IMR-90 (cell line): ENCODE measurements around the gene EHBP1L1.

Experiments used
- BHLHE40 ChIP-seq: fragments of 150-350 bp; IDR thresholded peaks from 2 replicates; pipeline ENCODE4 v1.6.1; 2016; ENCODE audit warnings: mild to moderate bottlenecking, low read depth, low read length
- CTCF ChIP-seq: conservative IDR thresholded peaks from 2 replicates; pipeline ENCODE4 v1.5.1; 2012; ENCODE audit warnings: mild to moderate bottlenecking, low read depth, low read length, improper control_type of control experiment
- ELK1 ChIP-seq: fragments of 150-350 bp; IDR thresholded peaks from 2 replicates; pipeline ENCODE4 v1.6.1; 2016; ENCODE audit warnings: low read depth, mild to moderate bottlenecking, low read length, moderate library complexity, borderline replicate concordance
- MXI1 ChIP-seq: IDR thresholded peaks from 2 replicates; pipeline ENCODE4 v1.6.1; 2012; ENCODE audit warnings: low read depth, mild to moderate bottlenecking, low read length, moderate library complexity, borderline replicate concordance
- USF2 ChIP-seq: fragments of 150-350 bp; IDR thresholded peaks from 2 replicates; pipeline ENCODE4 v1.6.1; 2017; ENCODE audit warnings: mild to moderate bottlenecking, antibody characterized with exemption, low read length, low read depth

- no peak for TF ChIP-seq USF2
- no peak for TF ChIP-seq CTCF
- TF ChIP-seq MXI1, result no peak
- TF ChIP-seq BHLHE40, result no peak
- no peak for TF ChIP-seq ELK1
Observed at GRCh38 chr11:65584723-65585171, 8.9 kb downstream of the EHBP1L1 start.
